ENCODE data around the gene AGPAT4. TPM values are rescaled to one million over a fixed set of nuclear protein-coding genes. Genes with fewer than 3 reads are reported as not detected.

AGPAT4 gene
- total RNA-seq, 1 donor from 2014 or later, result 19.7 TPM

DNA sequence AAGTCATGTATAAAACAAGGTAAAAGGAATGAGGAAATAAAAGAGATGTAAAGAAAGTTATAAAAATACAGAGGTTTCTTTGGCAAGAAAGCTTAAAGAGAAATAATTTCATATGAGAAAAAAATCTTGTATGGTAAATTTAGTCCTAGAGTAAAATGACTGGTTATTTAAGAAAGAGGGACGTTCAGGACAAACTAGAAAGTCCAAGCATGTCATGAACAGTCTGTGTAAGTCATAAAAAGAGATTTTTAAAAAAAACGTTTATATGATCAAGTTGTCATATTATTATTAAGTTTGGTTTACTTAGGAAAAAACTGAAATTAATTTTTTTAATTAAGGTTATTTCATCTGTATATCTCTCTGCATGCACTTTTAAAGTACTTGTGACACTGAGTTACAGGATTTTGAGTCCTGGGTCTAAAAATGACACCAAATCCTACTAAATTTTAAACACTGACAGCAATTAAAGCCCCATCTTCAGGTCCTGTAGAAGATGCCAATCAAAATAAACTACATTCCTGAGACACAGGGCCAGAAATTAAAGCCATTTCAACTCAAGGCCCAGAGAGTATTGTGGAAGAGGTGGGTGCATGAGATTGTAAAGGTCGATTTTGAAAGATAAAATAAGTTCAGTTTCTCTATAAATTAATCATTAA, 62.4 kb downstream of the AGPAT4 start:
- no peak overlapping the region for H3K27ac ChIP-seq
- no peak overlapping the region for H3K4me3 ChIP-seq
- no peaks in the 10 kb centered on the region for H3K9me3 ChIP-seq
- intact Hi-C loops (cut with DNase I), result no loop called here
- H3K4me1 ChIP-seq, result no peaks in the 10 kb centered on the region
- H3K36me3 ChIP-seq, result no peaks in the 10 kb centered on the region
- no peaks in the 10 kb centered on the region for H3K27me3 ChIP-seq (ENCODE audit: low read depth)
- TF ChIP-seq, protein P1, sequence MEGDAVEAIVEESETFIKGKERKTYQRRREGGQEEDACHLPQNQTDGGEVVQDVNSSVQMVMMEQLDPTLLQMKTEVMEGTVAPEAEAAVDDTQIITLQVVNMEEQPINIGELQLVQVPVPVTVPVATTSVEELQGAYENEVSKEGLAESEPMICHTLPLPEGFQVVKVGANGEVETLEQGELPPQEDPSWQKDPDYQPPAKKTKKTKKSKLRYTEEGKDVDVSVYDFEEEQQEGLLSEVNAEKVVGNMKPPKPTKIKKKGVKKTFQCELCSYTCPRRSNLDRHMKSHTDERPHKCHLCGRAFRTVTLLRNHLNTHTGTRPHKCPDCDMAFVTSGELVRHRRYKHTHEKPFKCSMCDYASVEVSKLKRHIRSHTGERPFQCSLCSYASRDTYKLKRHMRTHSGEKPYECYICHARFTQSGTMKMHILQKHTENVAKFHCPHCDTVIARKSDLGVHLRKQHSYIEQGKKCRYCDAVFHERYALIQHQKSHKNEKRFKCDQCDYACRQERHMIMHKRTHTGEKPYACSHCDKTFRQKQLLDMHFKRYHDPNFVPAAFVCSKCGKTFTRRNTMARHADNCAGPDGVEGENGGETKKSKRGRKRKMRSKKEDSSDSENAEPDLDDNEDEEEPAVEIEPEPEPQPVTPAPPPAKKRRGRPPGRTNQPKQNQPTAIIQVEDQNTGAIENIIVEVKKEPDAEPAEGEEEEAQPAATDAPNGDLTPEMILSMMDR (IDR thresholded peaks at IDR 0.05), result no peak
- no peak for ATAC-seq
- DNase-seq, result no peak

DNA sequence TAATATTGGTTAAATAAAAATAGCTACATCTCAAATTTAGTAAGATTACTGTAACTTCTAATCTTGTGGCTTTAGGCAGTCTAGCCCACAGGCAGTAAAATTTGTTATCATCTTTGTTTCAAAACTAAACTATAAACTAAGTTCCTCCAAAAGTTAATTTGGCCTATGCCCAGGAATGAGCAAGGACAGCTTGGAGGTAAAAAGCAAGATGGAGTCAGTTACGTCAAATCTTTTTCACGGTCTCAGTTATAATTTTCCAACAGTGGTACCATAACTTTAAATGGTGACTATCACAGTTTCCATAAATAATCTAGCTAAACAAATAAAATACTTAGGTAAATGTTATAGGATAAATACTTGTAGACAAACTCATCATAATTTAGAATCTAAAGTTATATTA, 63.0 kb downstream of the AGPAT4 start:
- Histone ChIP-seq H3K9me3 (no peaks in the 10 kb centered on the region), H3K4me3 (no peak overlapping the region), H3K4me1 (no peaks in the 10 kb centered on the region), H3K27me3 (ENCODE audit: low read depth) (no peaks in the 10 kb centered on the region), H3K27ac (no peak overlapping the region), H3K36me3 (no peaks in the 10 kb centered on the region)
- ATAC-seq (no peak), DNase-seq (no peak)
- intact Hi-C loops (cut with DNase I), result no loop called here
- TF ChIP-seq, protein P1 (IDR thresholded peaks at IDR 0.05), result no peak

DNA sequence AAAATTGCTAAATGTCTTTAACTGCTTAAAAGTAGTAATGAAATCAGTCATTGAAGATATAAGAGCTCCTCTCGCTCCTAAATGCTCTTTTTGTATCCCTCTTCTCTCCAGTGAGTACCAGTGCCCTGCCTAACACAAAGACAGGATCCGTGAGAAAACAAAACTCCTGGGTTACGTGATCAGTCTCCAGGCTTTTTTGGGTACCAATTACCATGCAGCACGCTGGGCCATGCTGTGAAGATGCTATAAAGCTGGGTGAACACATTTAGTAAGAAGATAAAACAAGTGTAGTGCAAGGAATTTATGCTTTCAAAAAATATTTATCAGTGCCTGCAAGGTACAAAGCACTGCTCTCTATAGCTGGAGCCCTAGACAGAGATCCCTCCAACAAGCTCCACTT, 66.7 kb downstream of the AGPAT4 start:
- no peaks in the 10 kb centered on the region for H3K9me3 ChIP-seq
- DNase-seq, result no peak

DNA sequence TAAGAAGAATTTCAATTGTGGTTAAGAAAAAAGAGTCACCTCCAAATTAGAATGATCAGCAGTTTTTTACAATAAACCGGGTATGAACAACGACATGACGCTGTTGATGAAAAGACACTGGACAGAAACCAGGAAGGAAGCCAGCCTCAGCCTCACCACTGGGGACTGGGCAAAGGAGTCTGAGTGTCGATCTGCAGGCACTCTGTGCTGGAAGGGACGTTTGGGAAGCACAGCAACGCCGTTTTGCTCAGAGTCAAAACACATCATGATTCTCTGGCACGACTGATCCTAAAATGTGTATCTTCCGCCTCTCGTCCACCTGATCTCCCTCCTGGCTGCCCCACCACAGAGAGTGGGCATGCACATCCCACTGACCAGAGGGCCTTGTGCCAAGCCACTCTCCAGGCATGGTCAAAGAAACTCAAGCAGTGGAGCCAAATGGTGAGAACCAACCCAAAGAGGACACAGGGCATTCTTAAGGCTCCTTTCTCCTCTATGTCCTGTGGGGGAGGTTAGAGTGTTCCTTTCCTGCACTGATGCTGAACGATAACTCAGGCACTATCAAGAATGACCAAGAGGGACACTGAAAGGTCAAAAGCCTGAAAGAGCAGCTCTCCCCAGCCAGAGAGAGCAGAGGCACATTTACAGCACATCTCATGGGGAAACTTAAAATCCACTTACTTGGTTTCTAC, 68.8 kb downstream of the AGPAT4 start:
- Histone ChIP-seq H3K27ac (no peak overlapping the region), H3K27me3 (ENCODE audit: low read depth) (no peaks in the 10 kb centered on the region), H3K4me1 (no peaks in the 10 kb centered on the region), H3K36me3 (no peaks in the 10 kb centered on the region), H3K9me3 (no peaks in the 10 kb centered on the region), H3K4me3 (no peak overlapping the region)
- intact Hi-C loops (cut with DNase I), result no loop called here
- TF ChIP-seq, protein P1 (IDR thresholded peaks at IDR 0.05), result no peak
- ATAC-seq (no peak), DNase-seq (no peak)

More for the DNA sequence above, 66.7 kb downstream of the AGPAT4 start:
- intact Hi-C loops (cut with DNase I), result no loop called here
- no peak overlapping the region for H3K27ac ChIP-seq
- no peak overlapping the region for H3K4me3 ChIP-seq
- no peaks in the 10 kb centered on the region for H3K36me3 ChIP-seq
- no peaks in the 10 kb centered on the region for H3K4me1 ChIP-seq
- no peaks in the 10 kb centered on the region for H3K27me3 ChIP-seq (ENCODE audit: low read depth)
- no peak for ATAC-seq
- TF ChIP-seq, protein P1 (IDR thresholded peaks at IDR 0.05), result no peak

DNA sequence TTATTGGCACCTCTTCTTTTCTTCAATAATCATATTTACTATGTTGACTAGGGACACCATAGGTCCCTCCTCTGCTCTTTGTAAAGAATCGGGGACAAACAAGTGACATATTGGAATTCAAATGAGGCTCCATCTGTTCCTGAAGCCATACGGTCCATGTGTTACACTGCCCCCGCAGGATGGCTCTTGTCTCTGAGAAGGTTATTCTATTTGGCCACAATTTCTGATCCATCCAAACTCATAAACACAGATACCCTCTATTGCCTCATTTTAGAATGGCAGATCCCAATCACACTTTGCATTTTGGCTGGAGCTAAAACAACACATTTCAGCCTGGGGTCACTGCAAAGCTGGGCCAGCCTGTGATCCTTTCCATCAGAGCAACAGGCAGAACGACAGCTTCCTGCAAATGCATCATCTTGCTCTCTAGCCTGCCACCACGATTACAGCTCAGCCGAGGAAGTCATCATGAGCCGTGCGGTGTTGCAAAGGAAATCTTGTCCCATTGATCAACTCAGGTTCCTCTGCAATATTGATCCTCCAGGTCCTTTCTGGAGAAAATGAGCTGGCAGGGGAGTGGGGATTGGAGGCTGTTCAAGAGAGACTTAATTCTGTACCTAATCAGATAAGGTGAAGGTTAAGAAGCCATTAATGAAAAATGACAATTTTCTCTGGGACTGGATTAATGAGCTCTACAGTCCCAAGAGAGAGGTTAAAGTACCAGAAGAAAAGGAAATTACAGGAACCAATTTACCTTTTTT, 73.1 kb downstream of the AGPAT4 start:
- DNase-seq (no peak), ATAC-seq (no peak)
- Histone ChIP-seq H3K4me1 (no peaks in the 10 kb centered on the region), H3K4me3 (no peak overlapping the region), H3K27ac (no peak overlapping the region), H3K36me3 (no peaks in the 10 kb centered on the region), H3K27me3 (ENCODE audit: low read depth) (no peaks in the 10 kb centered on the region), H3K9me3 (no peaks in the 10 kb centered on the region)
- intact Hi-C loops (cut with DNase I), result no loop called here
- TF ChIP-seq, protein P1 (IDR thresholded peaks at IDR 0.05), result no peak
